ENCODE data around the gene SF3B2.
"Not testable (repeated sequence)": the region's sequence is repeated elsewhere in the genome, so short reads cannot be mapped to it uniquely, and the experiment has no call there.

The SF3B2 gene

GRCh38 chr11:66089067-66089466 lies 36.9 kb downstream of the SF3B2 start:
- H3K36me3 ChIP-seq (ENCODE audit: control insufficient read depth, insufficient read depth, low read length), result no peaks in the 10 kb centered on the region
- no peaks in the 10 kb centered on the region for H3K27me3 ChIP-seq (replicated peaks; ENCODE audit: control insufficient read depth, insufficient read depth, low read length)
- TF ChIP-seq CTCF (IDR thresholded peaks at IDR 0.05; ENCODE audit: insufficient read depth, low read length, poor library complexity, severe bottlenecking), result no peak
- H3K4me3 ChIP-seq (replicated peaks; ENCODE audit: low read depth, low read length), result no peak overlapping the region
- DNase-seq (ENCODE audit: extremely low read depth, insufficient read length), result no peak

- H3K36me3 ChIP-seq (ENCODE audit: control insufficient read depth, insufficient read depth, low read length), result no peaks in the 10 kb centered on the region
- H3K27me3 ChIP-seq (replicated peaks; ENCODE audit: control insufficient read depth, insufficient read depth, low read length), result no peaks in the 10 kb centered on the region
- no peak for DNase-seq (ENCODE audit: extremely low read depth, insufficient read length)
- H3K4me3 ChIP-seq (replicated peaks; ENCODE audit: low read depth, low read length), result no peak overlapping the region
- TF ChIP-seq CTCF (IDR thresholded peaks at IDR 0.05; ENCODE audit: insufficient read depth, low read length, poor library complexity, severe bottlenecking), result no peak
Observed at GRCh38 chr11:66090288-66090687, 38.1 kb downstream of the SF3B2 start.

GRCh38 chr11:66092125-66092524 lies 40.0 kb downstream of the SF3B2 start:
- H3K4me3 ChIP-seq (replicated peaks; ENCODE audit: low read depth, low read length); H3K36me3 ChIP-seq (ENCODE audit: control insufficient read depth, insufficient read depth, low read length); DNase-seq (ENCODE audit: extremely low read depth, insufficient read length); H3K27me3 ChIP-seq (replicated peaks; ENCODE audit: control insufficient read depth, insufficient read depth, low read length): not testable (repeated sequence)

GRCh38 chr11:66099746-66100145 lies 47.6 kb downstream of the SF3B2 start:
- H3K36me3 ChIP-seq (ENCODE audit: control insufficient read depth, insufficient read depth, low read length); H3K4me3 ChIP-seq (replicated peaks; ENCODE audit: low read depth, low read length); H3K27me3 ChIP-seq (replicated peaks; ENCODE audit: control insufficient read depth, insufficient read depth, low read length); DNase-seq (ENCODE audit: extremely low read depth, insufficient read length): not testable (repeated sequence)

GRCh38 chr11:66100272-66101065 lies 48.3 kb downstream of the SF3B2 start:
- H3K27me3 ChIP-seq (replicated peaks; ENCODE audit: control insufficient read depth, insufficient read depth, low read length), result no peaks in the 10 kb centered on the region
- no peaks in the 10 kb centered on the region for H3K36me3 ChIP-seq (ENCODE audit: control insufficient read depth, insufficient read depth, low read length)
- no peak for TF ChIP-seq CTCF (IDR thresholded peaks at IDR 0.05; ENCODE audit: insufficient read depth, low read length, poor library complexity, severe bottlenecking)
- peak; percentile 69 for DNase-seq (ENCODE audit: extremely low read depth, insufficient read length)
- H3K4me3 ChIP-seq (replicated peaks; ENCODE audit: low read depth, low read length), result peak overlapping the region; percentile 45

- Histone ChIP-seq H3K36me3 (ENCODE audit: control insufficient read depth, insufficient read depth, low read length) (no peaks in the 10 kb centered on the region), H3K4me3 (replicated peaks; ENCODE audit: low read depth, low read length) (peak overlapping the region; percentile 45), H3K27me3 (replicated peaks; ENCODE audit: control insufficient read depth, insufficient read depth, low read length) (no peaks in the 10 kb centered on the region)
- no peak for TF ChIP-seq CTCF (IDR thresholded peaks at IDR 0.05; ENCODE audit: insufficient read depth, low read length, poor library complexity, severe bottlenecking)
- DNase-seq (ENCODE audit: extremely low read depth, insufficient read length), result no peak
Observed at GRCh38 chr11:66101066-66101464, 48.9 kb downstream of the SF3B2 start.
